ENCODE measurements around the gene PLEKHA7.
"Not testable (repeated sequence)": the region's sequence is repeated elsewhere in the genome, so short reads cannot be mapped to it uniquely, and the experiment has no call there.

The PLEKHA7 gene

GRCh38 chr11:17014321-17014832 lies at the start of gene PLEKHA7:
TSS of gene PLEKHA7 (minus strand) at chr11:17014414. CDS start at chr11:17014401, 13 bp downstream.
- DNase-seq: no peak

- DNase-seq: peak; percentile 51
Observed at GRCh38 chr11:17063171-17064002, 49.2 kb upstream of the PLEKHA7 start.

GRCh38 chr11:17051146-17051545 lies 36.9 kb upstream of the PLEKHA7 start:
- not testable (repeated sequence) for DNase-seq

- not testable (repeated sequence) for DNase-seq
Observed at GRCh38 chr11:17048491-17048890, 34.3 kb upstream of the PLEKHA7 start.

- DNase-seq: no peak
Observed at GRCh38 chr11:17046690-17047089, 32.5 kb upstream of the PLEKHA7 start.

- DNase-seq: no peak
Observed at GRCh38 chr11:17036666-17037658, 22.7 kb upstream of the PLEKHA7 start.

- DNase-seq: not testable (repeated sequence)
Observed at GRCh38 chr11:17034027-17034426, 19.8 kb upstream of the PLEKHA7 start.

GRCh38 chr11:17026487-17027082 lies 12.4 kb upstream of the PLEKHA7 start:
- DNase-seq: no peak

- no peak for DNase-seq
Observed at GRCh38 chr11:17024924-17025323, 10.7 kb upstream of the PLEKHA7 start.

- DNase-seq: no peak
Observed at GRCh38 chr11:17021511-17021910, 7.3 kb upstream of the PLEKHA7 start.

- DNase-seq: no peak
Observed at GRCh38 chr11:17020831-17021230, 6.6 kb upstream of the PLEKHA7 start.

GRCh38 chr11:17019232-17019631 lies 5.0 kb upstream of the PLEKHA7 start:
- DNase-seq: no peak

GRCh38 chr11:17015627-17016126 lies 1.5 kb upstream of the PLEKHA7 start:
- no peak for DNase-seq

- DNase-seq: no peak
Observed at GRCh38 chr11:17014833-17015626, 816 bp upstream of the PLEKHA7 start.

- DNase-seq: no peak
Observed at GRCh38 chr11:17013548-17014320, 480 bp downstream of the PLEKHA7 start.

- DNase-seq: no peak
Observed at GRCh38 chr11:17012712-17013547, 1.3 kb downstream of the PLEKHA7 start.

GRCh38 chr11:17012179-17012578 lies 2.0 kb downstream of the PLEKHA7 start:
- no peak for DNase-seq

- no peak for DNase-seq
Observed at GRCh38 chr11:17010851-17011420, 3.3 kb downstream of the PLEKHA7 start.

- no peak for DNase-seq
Observed at GRCh38 chr11:17008099-17008498, 6.1 kb downstream of the PLEKHA7 start.

- no peak for DNase-seq
Observed at GRCh38 chr11:17005646-17006045, 8.6 kb downstream of the PLEKHA7 start.
